Testis (tissue), 2 donors: ENCODE data around the gene GAL3ST3.

Experiments used
- CTCF ChIP-seq, 3 experiments: fragments of 450-650 bp in 2 of 3; fragments of 200-600 bp in 1 of 3; sonication (generic) in 1 of 3; IDR thresholded peaks; one replicate each; pipeline ENCODE4 v1.5.1; 2016 to 2019; ENCODE audit warnings: antibody characterized with exemption in 3 of 3, mild to moderate bottlenecking in 2 of 3, moderate library complexity in 1 of 3
- POLR2A ChIP-seq: fragments of 450-650 bp; IDR thresholded peaks from one replicate; pipeline ENCODE4 v1.6.1; 2017; ENCODE audit warnings: antibody characterized with exemption, mild to moderate bottlenecking, moderate library complexity

- TF ChIP-seq CTCF (IDR thresholded peaks at IDR 0.05) (no peak), POLR2A (no peak)
Observed at GRCh38 chr11:66082946-66083698, 34.2 kb upstream of the GAL3ST3 start.
